HG03457 (cell line): Measurements from ENCODE around the gene BCORL1.
A peak's percentile ranks its signal among the peaks of the same experiment; 100 is the strongest.

Experiments used
- ATAC-seq: cut with Tn5 transposase; IDR thresholded peaks from one replicate; pipeline ENCODE4 v1.9.1; 2021; ENCODE audit warnings: moderate number of reproducible peaks; ENCODE audit not compliant: unreplicated experiment

The BCORL1 gene

GRCh38 chrX:130055899-130056298 lies 73.5 kb downstream of the BCORL1 start:
- no peak for ATAC-seq

GRCh38 chrX:130057209-130057608 lies 74.8 kb downstream of the BCORL1 start:
- no peak for ATAC-seq

- ATAC-seq = no peak
These were observed 76.2 kb downstream of the BCORL1 start for GRCh38 chrX:130058652-130059051.

- peak; percentile 90 for ATAC-seq
These were observed 78.0 kb downstream of the BCORL1 start for GRCh38 chrX:130060122-130061069.

- ATAC-seq = no peak
These were observed 84.7 kb downstream of the BCORL1 start for GRCh38 chrX:130066975-130067615.

GRCh38 chrX:130071611-130072344 lies 89.3 kb downstream of the BCORL1 start:
- ATAC-seq = no peak

GRCh38 chrX:130072345-130072740 lies 89.9 kb downstream of the BCORL1 start:
- ATAC-seq = no peak

GRCh38 chrX:130075777-130076176 lies 93.3 kb downstream of the BCORL1 start:
- no peak for ATAC-seq

GRCh38 chrX:130079824-130080406 lies 97.5 kb downstream of the BCORL1 start:
- no peak for ATAC-seq

GRCh38 chrX:130080791-130081367 lies 98.4 kb downstream of the BCORL1 start:
- no peak for ATAC-seq

- no peak for ATAC-seq
These were observed 99.1 kb downstream of the BCORL1 start for GRCh38 chrX:130081421-130082045.

GRCh38 chrX:130082244-130083106 lies 100.0 kb downstream of the BCORL1 start:
- peak; percentile 40 for ATAC-seq

GRCh38 chrX:130083107-130083490 lies 100.7 kb downstream of the BCORL1 start:
- no peak for ATAC-seq

GRCh38 chrX:130083656-130084382 lies 101.4 kb downstream of the BCORL1 start:
- no peak for ATAC-seq

GRCh38 chrX:130084631-130085237 lies 102.3 kb downstream of the BCORL1 start:
- ATAC-seq = no peak

GRCh38 chrX:130085551-130086446 lies 103.4 kb downstream of the BCORL1 start:
- ATAC-seq = no peak
